Measurements from ENCODE around the gene ARHGAP33. TPM values are rescaled to one million over a fixed set of nuclear protein-coding genes. Genes with fewer than 3 reads are reported as not detected.
"Not testable (repeated sequence)": the region's sequence is repeated elsewhere in the genome, so short reads cannot be mapped to it uniquely, and the experiment has no call there.

ARHGAP33 gene
- total RNA-seq, 4 donors from 2014 or later = 20.6 to 42.7 (median 31.7) TPM

GRCh38 chr19:35791814-35792279, 16.5 kb downstream of the ARHGAP33 start:
- H3K4me1 ChIP-seq = peaks cover 5% of the 10 kb centered on the region
- H3K36me3 ChIP-seq = peaks cover 3% of the 10 kb centered on the region
- no peak overlapping the region for H3K4me3 ChIP-seq
- TF ChIP-seq EP300 (IDR thresholded peaks at IDR 0.05) (no peak), CTCF (IDR thresholded peaks at IDR 0.05) (no peak), POLR2AphosphoS5 (IDR thresholded peaks at IDR 0.05) (no peak), POLR2A (IDR thresholded peaks at IDR 0.05) (no peak)
- no peak overlapping the region for H3K27ac ChIP-seq
- peak in 1 of 2 donors; percentile 60 for DNase-seq (ENCODE audit: low spot score in 2 of 2)
- 96% methylated on average over 5 of the region's 9 CpGs for WGBS
- H3K27me3 ChIP-seq = peaks cover 13% of the 10 kb centered on the region
- H3K9me3 ChIP-seq = no peaks in the 10 kb centered on the region

DNA sequence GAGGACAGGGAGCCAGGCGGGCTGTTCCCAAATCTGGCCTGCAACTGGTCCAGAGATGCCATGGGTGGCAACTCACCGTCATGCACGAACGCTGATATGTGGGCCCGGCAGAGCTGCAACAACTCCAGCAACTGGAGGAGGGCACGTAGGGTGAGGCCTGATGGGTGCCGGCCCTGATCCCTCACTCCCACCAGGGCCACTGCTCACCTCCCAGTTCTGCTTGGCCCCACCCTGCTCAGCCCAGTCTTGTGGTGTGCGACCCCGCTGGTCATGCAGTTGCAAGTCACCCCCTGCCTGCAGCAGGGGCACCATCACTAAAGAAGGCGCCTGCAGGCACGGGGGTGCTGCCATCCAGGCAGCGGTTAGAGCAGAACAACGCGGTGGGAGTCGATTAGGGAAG, 16.9 kb downstream of the ARHGAP33 start:
- TF ChIP-seq EP300 (IDR thresholded peaks at IDR 0.05) = no peak
- no peak for TF ChIP-seq CTCF (IDR thresholded peaks at IDR 0.05)
- TF ChIP-seq POLR2A (IDR thresholded peaks at IDR 0.05) = no peak
- TF ChIP-seq POLR2AphosphoS5 (IDR thresholded peaks at IDR 0.05) = no peak
- no peak for DNase-seq (ENCODE audit: low spot score in 2 of 2)
- H3K36me3 ChIP-seq = peaks cover 2% of the 10 kb centered on the region
- H3K27me3 ChIP-seq = peaks cover 18% of the 10 kb centered on the region
- 74% methylated on average over 6 of the region's 15 CpGs for WGBS
- H3K4me3 ChIP-seq = no peak overlapping the region
- peaks cover 5% of the 10 kb centered on the region for H3K4me1 ChIP-seq
- no peaks in the 10 kb centered on the region for H3K9me3 ChIP-seq
- no peak overlapping the region for H3K27ac ChIP-seq

DNA sequence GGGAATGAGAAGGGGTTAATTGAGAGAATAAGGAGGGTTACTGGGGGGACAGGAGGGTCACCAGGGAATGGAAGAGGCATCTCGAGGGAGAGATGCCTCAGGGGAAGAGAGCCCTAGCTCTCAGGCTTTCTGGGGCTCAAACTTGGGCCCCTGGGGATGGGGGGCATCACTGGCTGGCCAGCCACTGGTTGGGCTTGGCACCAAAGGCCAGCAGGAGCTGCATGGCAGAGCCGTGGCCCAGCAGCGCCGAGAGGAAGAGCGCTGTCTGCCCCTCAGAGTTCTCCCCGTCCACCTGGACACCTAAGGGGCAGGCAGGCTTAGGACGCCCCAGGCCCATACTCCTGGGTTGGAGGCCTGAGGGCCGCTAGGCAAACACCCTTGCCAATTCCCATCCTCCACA, 17.5 kb downstream of the ARHGAP33 start:
- H3K27ac ChIP-seq = no peak overlapping the region
- peaks cover 5% of the 10 kb centered on the region for H3K4me1 ChIP-seq
- no peaks in the 10 kb centered on the region for H3K36me3 ChIP-seq
- no peaks in the 10 kb centered on the region for H3K9me3 ChIP-seq
- H3K4me3 ChIP-seq = no peak overlapping the region
- DNase-seq (ENCODE audit: low spot score in 2 of 2) = no peak
- WGBS = 36% methylated on average over 1 of the region's 8 CpGs
- TF ChIP-seq POLR2AphosphoS5 (IDR thresholded peaks at IDR 0.05) (no peak), POLR2A (IDR thresholded peaks at IDR 0.05) (no peak), EP300 (IDR thresholded peaks at IDR 0.05) (no peak), CTCF (IDR thresholded peaks at IDR 0.05) (no peak)
- H3K27me3 ChIP-seq = peaks cover 24% of the 10 kb centered on the region

DNA sequence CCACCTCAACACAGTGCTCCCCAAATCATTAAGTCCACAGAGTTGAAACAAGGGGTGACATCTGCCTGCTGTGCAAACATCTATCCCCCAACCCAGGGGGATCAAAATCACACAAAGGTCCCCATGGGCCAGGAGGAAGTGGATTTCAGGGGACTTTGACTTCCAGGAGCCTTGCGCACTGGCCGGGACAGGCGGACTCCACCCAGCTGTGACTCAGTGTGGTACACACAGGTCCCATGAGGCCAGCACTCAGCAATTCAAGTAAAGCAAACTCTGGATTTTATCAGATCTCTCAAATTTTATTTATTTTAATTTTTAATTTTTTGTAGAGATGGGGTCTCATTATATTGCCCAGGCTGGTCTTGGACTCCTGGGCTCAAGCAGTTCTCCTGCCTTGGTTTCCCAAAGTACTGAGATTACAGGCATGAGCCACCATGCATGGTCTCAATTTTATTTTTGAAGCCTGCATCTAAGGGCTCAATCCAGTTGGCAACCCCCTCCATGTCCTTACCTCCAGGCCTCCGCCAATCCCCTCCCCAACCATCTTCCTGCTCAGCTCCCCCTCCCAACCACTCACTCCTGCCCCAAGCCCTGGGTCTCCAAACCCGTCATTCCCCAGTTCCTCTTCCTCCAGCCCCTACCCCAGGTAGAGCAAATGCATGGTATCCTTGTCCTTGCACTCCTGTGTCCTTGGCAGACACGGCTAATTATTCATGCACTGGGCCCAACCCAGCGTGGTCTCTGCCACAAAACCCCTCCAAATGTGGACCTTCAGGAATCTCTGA, 18.2 kb downstream of the ARHGAP33 start:
- Histone ChIP-seq H3K4me3 (no peak overlapping the region), H3K27ac (no peak overlapping the region), H3K36me3 (no peaks in the 10 kb centered on the region), H3K27me3 (peaks cover 30% of the 10 kb centered on the region), H3K4me1 (peaks cover 5% of the 10 kb centered on the region), H3K9me3 (no peaks in the 10 kb centered on the region)
- TF ChIP-seq POLR2AphosphoS5 (IDR thresholded peaks at IDR 0.05) = no peak
- TF ChIP-seq EP300 (IDR thresholded peaks at IDR 0.05) = no peak
- no peak for TF ChIP-seq CTCF (IDR thresholded peaks at IDR 0.05)
- TF ChIP-seq POLR2A (IDR thresholded peaks at IDR 0.05) = no peak
- 72% methylated on average over 7 of the region's 7 CpGs for WGBS
- DNase-seq (ENCODE audit: low spot score in 2 of 2) = no peak

DNA sequence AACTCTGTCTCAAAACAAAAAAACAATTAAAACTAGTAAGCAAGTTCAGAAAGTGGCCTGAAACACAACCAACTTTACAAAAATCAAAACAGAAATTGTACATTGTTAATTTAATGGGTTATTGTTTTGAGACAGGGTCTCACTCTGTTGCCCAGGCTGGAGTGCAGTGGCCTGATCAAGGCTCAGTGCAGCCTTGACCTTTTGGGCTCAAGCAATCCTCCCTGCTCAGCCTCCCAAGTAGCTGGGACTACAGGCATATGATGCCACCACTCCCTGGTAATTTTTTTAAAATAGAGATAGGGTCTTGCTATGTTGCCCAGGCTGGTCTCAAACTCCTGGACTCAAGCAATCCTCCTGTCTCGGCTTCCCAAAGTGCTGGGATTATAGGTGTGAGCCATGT, 20.2 kb downstream of the ARHGAP33 start:
- not testable (repeated sequence) for H3K36me3 ChIP-seq; H3K9me3 ChIP-seq; H3K4me1 ChIP-seq; H3K27ac ChIP-seq; H3K4me3 ChIP-seq; DNase-seq (ENCODE audit: low spot score in 2 of 2)
- WGBS = 70% methylated on average over 1 of the region's 1 CpG
- peaks cover 38% of the 10 kb centered on the region for H3K27me3 ChIP-seq

Measured in suprapubic skin (tissue), 4 donors.